Tibial nerve (tissue), 4 donors: Measurements from ENCODE around the gene NDRG4. TPM values are rescaled to one million over a fixed set of nuclear protein-coding genes. Genes with fewer than 3 reads are reported as not detected.

Experiments used
- DNase-seq, 2 donors: peaks; one replicate each; pipeline ENCODE4 v3.0.0-alpha.2; 2019; ENCODE audit warnings: low spot score in 2 of 2
- H3K27ac ChIP-seq, 4 donors: fragments of 200-600 bp; sonication (generic) in 3 of 4; one replicate each; pipeline ENCODE4 v1.5.1; 2017 to 2019; ENCODE audit warnings: mild to moderate bottlenecking in 1 of 4
- H3K27me3 ChIP-seq, 2 donors: fragments of 200-600 bp; sonication (generic) in 1 of 2; one replicate each; pipeline versions ENCODE4 v1.5.1 to v1.6.0; 2017 to 2019
- H3K36me3 ChIP-seq, 3 donors: fragments of 200-600 bp; sonication (generic); one replicate each; pipeline ENCODE4 v1.5.1; 2018 to 2019
- H3K4me1 ChIP-seq, 4 donors: fragments of 200-600 bp; sonication (generic) in 3 of 4; one replicate each; pipeline ENCODE4 v1.5.1; 2017 to 2019
- H3K4me3 ChIP-seq, 4 donors: fragments of 200-600 bp; sonication (generic) in 3 of 4; one replicate each; pipeline ENCODE4 v1.5.1; 2017 to 2019; ENCODE audit warnings: mild to moderate bottlenecking in 1 of 4, moderate library complexity in 1 of 4
- H3K9me3 ChIP-seq, 4 donors: fragments of 200-600 bp; sonication (generic) in 3 of 4; one replicate each; pipeline ENCODE4 v1.5.1; 2017 to 2019
- CTCF ChIP-seq, 5 experiments: fragments of 200-600 bp in 3 of 5; fragments of 450-650 bp in 2 of 5; sonication (generic) in 3 of 5; IDR thresholded peaks; one replicate each; pipeline ENCODE4 v1.5.1; 2016 to 2019; ENCODE audit warnings: antibody characterized with exemption in 5 of 5, mild to moderate bottlenecking in 3 of 5, moderate library complexity in 2 of 5
- EP300 ChIP-seq, 2 donors: sonication (generic); formaldehyde crosslinking; IDR thresholded peaks; one replicate each; pipeline ENCODE4 v1.6.1; 2017; ENCODE audit warnings: antibody characterized with exemption in 2 of 2, mild to moderate bottlenecking in 1 of 2
- POLR2A ChIP-seq, 2 donors: fragments of 450-650 bp; IDR thresholded peaks; one replicate each; pipeline ENCODE4 v1.6.1; 2017; ENCODE audit warnings: antibody characterized with exemption in 2 of 2, mild to moderate bottlenecking in 2 of 2, moderate library complexity in 2 of 2
- WGBS, 2 donors: methylation state at CpG; one replicate each; pipeline ENCODE4 v1.1.5; 2018; 5-methylcytosine and 5-hydroxymethylcytosine counted together
- total RNA-seq, 4 donors: library from RNA; depleted of rRNA; stranded (reverse); fragments of >200 nt; gene quantifications; one replicate each; pipeline ENCODE4 v1.1.0, GENCODE V29; 2016

NDRG4 gene
- total RNA-seq, 4 donors from 2014 or later = 3.9 to 12.6 (median 5.9) TPM

- TF ChIP-seq EP300 (IDR thresholded peaks at IDR 0.05) (no peak), POLR2A (IDR thresholded peaks at IDR 0.05) (no peak), CTCF (IDR thresholded peaks at IDR 0.05) (no peak)
- DNase-seq = no peak
- Histone ChIP-seq H3K36me3 (peaks cover 3 to 59% (median 40%) of the 10 kb centered on the region in 3 donors), H3K4me3 (no peak overlapping the region), H3K4me1 (peaks cover 0 to 26% (median 6%) of the 10 kb centered on the region in 4 donors), H3K27me3 (no peaks in the 10 kb centered on the region), H3K27ac (no peak overlapping the region), H3K9me3 (no peaks in the 10 kb centered on the region)
- WGBS, 2 donors = 72 to 77% methylated on average over 8 of the region's 8 CpGs
Observed at GRCh38 chr16:58518083-58518979, 18.4 kb downstream of the NDRG4 start.

- no peak overlapping the region for H3K27ac ChIP-seq
- WGBS, 2 donors = 70 to 75% methylated on average over 1 of the region's 1 CpG
- peaks cover 3 to 65% (median 46%) of the 10 kb centered on the region in 3 donors for H3K36me3 ChIP-seq
Observed at GRCh38 chr16:58518980-58519368, 19.0 kb downstream of the NDRG4 start.

GRCh38 chr16:58519707-58520106 is 19.8 kb downstream of the NDRG4 start:
- Histone ChIP-seq H3K36me3 (peaks cover 3 to 73% (median 51%) of the 10 kb centered on the region in 3 donors), H3K9me3 (no peaks in the 10 kb centered on the region), H3K4me1 (peaks cover 0 to 13% (median 6%) of the 10 kb centered on the region in 4 donors), H3K4me3 (no peak overlapping the region), H3K27ac (no peak overlapping the region), H3K27me3 (no peaks in the 10 kb centered on the region)
- TF ChIP-seq CTCF (IDR thresholded peaks at IDR 0.05) (no peak), POLR2A (IDR thresholded peaks at IDR 0.05) (no peak), EP300 (IDR thresholded peaks at IDR 0.05) (no peak)
- DNase-seq = no peak

More at GRCh38 chr16:58518980-58519368, 19.0 kb downstream of the NDRG4 start:
- H3K4me1 ChIP-seq = peaks cover 0 to 20% (median 6%) of the 10 kb centered on the region in 4 donors
- H3K4me3 ChIP-seq = no peak overlapping the region
- no peak for DNase-seq
- H3K9me3 ChIP-seq = no peaks in the 10 kb centered on the region
- no peaks in the 10 kb centered on the region for H3K27me3 ChIP-seq
- TF ChIP-seq POLR2A (IDR thresholded peaks at IDR 0.05) (no peak), EP300 (IDR thresholded peaks at IDR 0.05) (no peak), CTCF (IDR thresholded peaks at IDR 0.05) (no peak)

- no peak overlapping the region for H3K4me3 ChIP-seq
- H3K4me1 ChIP-seq = no peaks in the 10 kb centered on the region
- no peaks in the 10 kb centered on the region for H3K27me3 ChIP-seq
- WGBS, 2 donors = 90 to 92% methylated on average over 5 of the region's 5 CpGs
- no peak overlapping the region for H3K27ac ChIP-seq
- no peaks in the 10 kb centered on the region for H3K9me3 ChIP-seq
- DNase-seq = no peak
- TF ChIP-seq EP300 (IDR thresholded peaks at IDR 0.05) (no peak), CTCF (IDR thresholded peaks at IDR 0.05) (no peak), POLR2A (IDR thresholded peaks at IDR 0.05) (no peak)
- peaks cover 3 to 100% (median 46%) of the 10 kb centered on the region in 3 donors for H3K36me3 ChIP-seq
Observed at GRCh38 chr16:58530179-58530578, 30.2 kb downstream of the NDRG4 start.

- peaks cover 3 to 100% (median 39%) of the 10 kb centered on the region in 3 donors for H3K36me3 ChIP-seq
Observed at GRCh38 chr16:58532414-58532813, 32.5 kb downstream of the NDRG4 start.

More at GRCh38 chr16:58532414-58532813, 32.5 kb downstream of the NDRG4 start:
- Histone ChIP-seq H3K27ac (no peak overlapping the region), H3K27me3 (no peaks in the 10 kb centered on the region), H3K4me1 (no peaks in the 10 kb centered on the region), H3K9me3 (no peaks in the 10 kb centered on the region), H3K4me3 (no peak overlapping the region)
- TF ChIP-seq POLR2A (IDR thresholded peaks at IDR 0.05) (no peak), CTCF (IDR thresholded peaks at IDR 0.05) (no peak), EP300 (IDR thresholded peaks at IDR 0.05) (no peak)
- DNase-seq = no peak
- 87 to 96% methylated on average over 3 of the region's 3 CpGs for whole genome bisulfite sequencing, 2 donors
